ENCODE results near the gene ACAA2. TPM values are rescaled to one million over a fixed set of nuclear protein-coding genes. Genes with fewer than 3 reads are reported as not detected.

The ACAA2 gene
- polyA plus RNA-seq, 2 of the 4 experiments (the other 2 are of a cell fraction) = 30.9 to 47.5 TPM

GRCh38 chr18:49764032-49764431 is 49.3 kb downstream of the ACAA2 start:
- no peak for ATAC-seq
- WGBS (ENCODE audit: missing lambda C conversion rate) = 50% methylated on average over 3 of the region's 3 CpGs
- no peak overlapping the region for H3K27ac ChIP-seq
- POLR2A ChIA-PET = no interaction called here
- no peak for DNase-seq (ENCODE audit: low read depth in 1 of 2, low spot score in 1 of 2)
- CTCF ChIA-PET = interaction anchor here (0.6 to 1.2 kb wide), 3 partner anchors 14 to 346 kb away, joined by 3 read pairs; no protein-coding TSS in a partner anchor
- no peak overlapping the region for H3K4me3 ChIP-seq
- no peak overlapping the region for H3K4me2 ChIP-seq
- H3K4me1 ChIP-seq = no peaks in the 10 kb centered on the region
- no peak for FAIRE-seq
- TF ChIP-seq RARB (CRISPR knock-in tag; IDR thresholded peaks at IDR 0.05) (no peak), HOXB13 (CRISPR knock-in tag; IDR thresholded peaks at IDR 0.05; ENCODE audit: low read depth) (no peak), SMC3 (IDR thresholded peaks at IDR 0.05) (no peak), NFE2L2 (conservative IDR thresholded peaks at IDR 0.05; ENCODE audit: low read length) (no peak), ZC3H11A (IDR thresholded peaks at IDR 0.05) (no peak), E2F6 (IDR thresholded peaks at IDR 0.05; ENCODE audit: borderline replicate concordance, low read depth) (no peak), JUNB (IDR thresholded peaks at IDR 0.05) (no peak), KDM5A (IDR thresholded peaks at IDR 0.05) (no peak)
- H3K9me3 ChIP-seq = no peaks in the 10 kb centered on the region

- ChIA-PET POLR2A (no interaction called here), CTCF (interaction anchor here (0.6 to 1.5 kb wide), 3 partner anchors 14 to 346 kb away, joined by 3 read pairs; no protein-coding TSS in a partner anchor)
- TF ChIP-seq ESRRA (IDR thresholded peaks at IDR 0.05; ENCODE audit: borderline replicate concordance, low read length) (no peak), CTCF (IDR thresholded peaks at IDR 0.05) (no peak), KDM1A (IDR thresholded peaks at IDR 0.05; ENCODE audit: low read depth) (no peak), HOXA7 (CRISPR knock-in tag; IDR thresholded peaks at IDR 0.05) (no peak), MAFK (IDR thresholded peaks at IDR 0.05; ENCODE audit: partially characterized antibody) (no peak), REST (IDR thresholded peaks at IDR 0.05) (no peak), EHF (CRISPR knock-in tag; IDR thresholded peaks at IDR 0.05) (no peak), CHD4 (IDR thresholded peaks at IDR 0.05; ENCODE audit: borderline replicate concordance) (no peak), BHLHE40 (IDR thresholded peaks at IDR 0.05; ENCODE audit: low read depth, low read length) (no peak), MAZ (IDR thresholded peaks at IDR 0.05; ENCODE audit: borderline replicate concordance, low read depth, low read length) (no peak), KDM5A (IDR thresholded peaks at IDR 0.05) (no peak)
- Histone ChIP-seq H3K4me1 (no peaks in the 10 kb centered on the region), H3K4me3 (no peak overlapping the region), H3K4me2 (no peak overlapping the region), H3K27ac (no peak overlapping the region), H3K9me3 (no peaks in the 10 kb centered on the region)
- FAIRE-seq = no peak
- no peak for ATAC-seq
- WGBS (ENCODE audit: missing lambda C conversion rate) = 82% methylated on average over 2 of the region's 2 CpGs
- DNase-seq (ENCODE audit: low read depth in 1 of 2, low spot score in 1 of 2) = no peak
Measured at GRCh38 chr18:49763590-49763989, 49.7 kb downstream of the ACAA2 start.

Measured in A549 (cell line).